GM12874 (cell line): ENCODE results near the gene STOX2.

Source experiments
- TF ChIP-seq, protein P1 (sequence below): IDR thresholded peaks from 2 replicates; pipeline ENCODE4 v1.5.1; 2011; ENCODE audit warnings: low read depth, mild to moderate bottlenecking, control low read depth, low read length, moderate library complexity; ENCODE audit not compliant: insufficient read depth

Gene STOX2

DNA sequence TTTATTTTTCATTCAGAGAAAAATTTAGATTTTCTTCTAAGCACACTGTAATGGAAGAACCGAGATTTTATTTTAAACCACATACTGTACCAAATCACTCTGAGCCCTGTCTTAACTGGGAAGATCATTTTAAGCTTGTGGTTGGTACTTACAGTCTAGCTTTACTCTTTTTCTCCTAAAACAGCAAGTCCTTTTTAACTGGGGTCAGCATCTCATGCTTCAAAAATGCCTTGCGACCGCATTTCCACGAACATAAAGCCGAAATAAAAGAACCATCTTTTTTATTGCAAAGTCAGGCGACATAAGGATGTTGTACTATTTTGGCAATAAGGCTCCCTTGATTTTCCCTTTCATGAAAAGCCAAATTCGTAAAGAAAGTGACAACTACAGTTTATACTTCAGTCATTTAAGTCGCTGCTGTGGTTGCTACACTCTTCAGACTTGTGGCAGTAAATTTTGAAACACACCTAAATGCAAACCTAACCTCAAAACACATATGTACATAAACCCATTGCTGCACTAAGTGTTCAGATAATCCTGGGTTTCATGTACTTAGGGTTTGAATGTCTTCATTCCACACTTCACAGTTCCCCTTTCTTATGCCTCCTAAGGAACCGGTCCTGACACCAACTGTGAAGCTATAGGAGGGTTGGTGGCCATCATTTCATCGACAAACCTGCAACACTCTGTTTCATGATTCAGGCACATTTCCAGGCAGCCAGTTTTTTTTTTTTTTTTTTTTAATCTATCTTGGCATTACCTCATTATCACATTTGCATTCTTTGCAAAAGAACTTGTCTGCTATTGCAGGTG is 3.0 kb downstream of the STOX2 start:
- TF ChIP-seq, protein P1, sequence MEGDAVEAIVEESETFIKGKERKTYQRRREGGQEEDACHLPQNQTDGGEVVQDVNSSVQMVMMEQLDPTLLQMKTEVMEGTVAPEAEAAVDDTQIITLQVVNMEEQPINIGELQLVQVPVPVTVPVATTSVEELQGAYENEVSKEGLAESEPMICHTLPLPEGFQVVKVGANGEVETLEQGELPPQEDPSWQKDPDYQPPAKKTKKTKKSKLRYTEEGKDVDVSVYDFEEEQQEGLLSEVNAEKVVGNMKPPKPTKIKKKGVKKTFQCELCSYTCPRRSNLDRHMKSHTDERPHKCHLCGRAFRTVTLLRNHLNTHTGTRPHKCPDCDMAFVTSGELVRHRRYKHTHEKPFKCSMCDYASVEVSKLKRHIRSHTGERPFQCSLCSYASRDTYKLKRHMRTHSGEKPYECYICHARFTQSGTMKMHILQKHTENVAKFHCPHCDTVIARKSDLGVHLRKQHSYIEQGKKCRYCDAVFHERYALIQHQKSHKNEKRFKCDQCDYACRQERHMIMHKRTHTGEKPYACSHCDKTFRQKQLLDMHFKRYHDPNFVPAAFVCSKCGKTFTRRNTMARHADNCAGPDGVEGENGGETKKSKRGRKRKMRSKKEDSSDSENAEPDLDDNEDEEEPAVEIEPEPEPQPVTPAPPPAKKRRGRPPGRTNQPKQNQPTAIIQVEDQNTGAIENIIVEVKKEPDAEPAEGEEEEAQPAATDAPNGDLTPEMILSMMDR: no peak

DNA sequence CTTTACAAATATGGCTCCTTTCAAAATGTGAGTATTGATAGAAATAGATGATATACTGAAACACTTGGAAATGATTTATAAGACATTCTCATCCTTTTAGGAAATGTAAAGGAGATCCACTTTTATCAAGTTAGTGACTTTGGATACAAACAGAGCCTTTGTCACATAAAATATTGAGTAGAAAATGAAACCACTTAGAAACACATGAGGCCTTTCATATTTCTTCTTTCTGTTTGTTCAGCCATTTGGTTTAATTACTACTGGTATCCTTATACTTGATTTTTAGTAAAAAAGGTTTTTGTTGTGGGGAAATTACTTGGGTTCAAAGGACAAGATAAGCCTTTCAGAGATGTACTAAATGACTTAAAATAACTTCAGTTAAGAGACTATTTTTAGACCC is 4.1 kb downstream of the STOX2 start:
- TF ChIP-seq, protein P1: no peak

GRCh38 chr4:183909801-183910200 is 4.7 kb downstream of the STOX2 start:
- TF ChIP-seq, protein P1: no peak

- TF ChIP-seq, protein P1: no peak
Observed at GRCh38 chr4:183912585-183912984, 7.5 kb downstream of the STOX2 start.

DNA sequence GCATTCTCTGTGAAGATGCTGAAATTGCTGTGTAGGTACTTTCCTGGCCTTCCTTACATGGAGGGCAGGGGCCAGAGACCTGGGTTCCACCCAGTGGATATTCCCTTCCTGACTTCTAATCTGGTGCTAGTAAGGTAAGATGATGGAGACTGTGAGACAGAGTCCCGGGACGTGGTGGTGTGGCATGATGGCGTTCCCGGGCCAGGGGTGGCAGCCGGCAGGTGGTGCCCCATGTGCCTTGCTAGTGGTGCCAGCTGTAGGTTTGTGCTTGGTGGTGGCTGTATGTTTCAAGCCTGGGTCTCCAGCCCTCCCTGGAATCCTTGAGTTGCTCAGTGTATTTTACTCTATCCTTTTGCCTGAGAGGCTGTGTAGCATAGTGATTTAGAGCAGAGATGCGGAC is 10.9 kb downstream of the STOX2 start:
- TF ChIP-seq, protein P1: no peak

GRCh38 chr4:183918696-183919095 is 13.6 kb downstream of the STOX2 start:
- TF ChIP-seq, protein P1: no peak

- TF ChIP-seq, protein P1: no peak
Observed at GRCh38 chr4:183919141-183919540, 14.0 kb downstream of the STOX2 start.
